K562 (cell line): ENCODE data around the gene SAMD14. TPM values are rescaled to one million over a fixed set of nuclear protein-coding genes. Genes with fewer than 3 reads are reported as not detected.

Experiments used
- ATF1 ChIP-seq, 2 experiments: fragments of 450-650 bp in 1 of 2; IDR thresholded peaks; 2 replicates each; pipeline ENCODE4 v1.6.1; 2016; ENCODE audit warnings: missing compliant biosample characterization in 1 of 2, missing genetic modification characterization in 1 of 2
- BRD4 ChIP-seq: fragments of 200-600 bp; sonication (generic); IDR thresholded peaks from 2 replicates; pipeline ENCODE4 v1.6.1; 2017; ENCODE audit warnings: inconsistent platforms
- CTCF ChIP-seq, 3 experiments: IDR thresholded peaks in 2 of 3; conservative IDR thresholded peaks in 1 of 3; 2 replicates each; pipeline ENCODE4 v1.5.1; 2011 to 2012; ENCODE audit warnings: low read length in 3 of 3, mild to moderate bottlenecking in 3 of 3, control low read depth in 2 of 3, improper control_type of control experiment in 1 of 3, inconsistent platforms in 1 of 3, low read depth in 1 of 3, mixed read lengths in 1 of 3, moderate library complexity in 1 of 3; ENCODE audit not compliant: insufficient read depth in 2 of 3
- ETV5 ChIP-seq: sonication (generic); formaldehyde crosslinking; IDR thresholded peaks from 2 replicates; pipeline ENCODE4 v1.4.0; 2020; ENCODE audit warnings: low read depth, mild to moderate bottlenecking, missing genetic modification reagents
- GABPB1 ChIP-seq: sonication (generic); formaldehyde crosslinking; IDR thresholded peaks from 2 replicates; pipeline ENCODE4 v1.8.0; 2022; ENCODE audit warnings: mild to moderate bottlenecking, missing genetic modification reagents
- HNRNPUL1 ChIP-seq: fragments of 200-400 bp; formaldehyde crosslinking; IDR thresholded peaks from 2 replicates; pipeline ENCODE4 v1.6.1; 2017; ENCODE audit warnings: low read length
- L3MBTL2 ChIP-seq: fragments of 450-650 bp; IDR thresholded peaks from 2 replicates; pipeline ENCODE4 v1.6.1; 2016; ENCODE audit warnings: mild to moderate bottlenecking, moderate library complexity
- NFYB ChIP-seq: IDR thresholded peaks from 2 replicates; pipeline ENCODE4 v1.6.1; 2011; ENCODE audit warnings: mild to moderate bottlenecking, moderate library complexity; ENCODE audit not compliant: insufficient read length; ENCODE audit errors: extremely low read depth
- POLR3G ChIP-seq: IDR thresholded peaks from 2 replicates; pipeline ENCODE4 v1.6.1; 2011; ENCODE audit not compliant: insufficient read length, insufficient replicate concordance; ENCODE audit errors: extremely low read depth
- RFX5 ChIP-seq: IDR thresholded peaks from 2 replicates; pipeline ENCODE4 v1.6.1; 2011; ENCODE audit warnings: low read depth, mild to moderate bottlenecking, improper control_type of control experiment, low read length
- SETDB1 ChIP-seq: IDR thresholded peaks from one replicate; pipeline ENCODE4 v1.6.1; 2012; ENCODE audit warnings: low read length, control low read depth, inconsistent platforms
- SP2 ChIP-seq: IDR thresholded peaks from 2 replicates; pipeline ENCODE4 v1.6.1; 2011; ENCODE audit warnings: mild to moderate bottlenecking, low read depth, low read length, moderate library complexity; ENCODE audit not compliant: poor library complexity, severe bottlenecking; ENCODE audit errors: extremely low read depth
- U2AF2 ChIP-seq: fragments of 200-400 bp; formaldehyde crosslinking; optimal IDR thresholded peaks from 2 replicates; pipeline ENCODE3; 2017; ENCODE audit warnings: low read depth, mild to moderate bottlenecking, low read length
- YY1 ChIP-seq, 3 experiments: IDR thresholded peaks; 2 replicates each; pipeline ENCODE4 v1.6.1; 2011; ENCODE audit warnings: low read length in 2 of 3, mild to moderate bottlenecking in 2 of 3, moderate library complexity in 2 of 3, borderline replicate concordance in 1 of 3, control low read depth in 1 of 3, low read depth in 1 of 3; ENCODE audit not compliant: insufficient read depth in 3 of 3, insufficient replicate concordance in 2 of 3, control insufficient read depth in 1 of 3, insufficient read length in 1 of 3; ENCODE audit errors: extremely low read depth in 1 of 3
- ZFX ChIP-seq: sonication (generic); formaldehyde crosslinking; IDR thresholded peaks from 2 replicates; pipeline ENCODE4 v1.8.0; 2022; ENCODE audit warnings: mild to moderate bottlenecking, missing genetic modification reagents, moderate library complexity
- ZNF12 ChIP-seq: sonication (generic); formaldehyde crosslinking; IDR thresholded peaks from 2 replicates; pipeline ENCODE4 v1.4.0; 2020; ENCODE audit warnings: mild to moderate bottlenecking, missing genetic modification reagents
- polyA plus RNA-seq, 8 experiments: library from polyadenylated mRNA; depleted of rRNA in 4 of 8; stranded (reverse) in 5 of 8; unstranded in 3 of 8; fragments of >200 nt; fragmentation: Nextera tagmentation in 2 of 8; fragmentation: Illumina TruSeq in 1 of 8; extraction: Ambion mirVana in 2 of 8; extraction: Trizol in 1 of 8; gene quantifications; 2 replicates each; pipeline versions ENCODE4 v1.2.1 to v1.2.3, GENCODE V29; 2011 to 2014; ENCODE audit warnings: inconsistent platforms in 1 of 8, missing spikeins in 1 of 8
- total RNA-seq, 7 experiments: library from RNA; depleted of rRNA in 6 of 7; stranded (reverse); fragments of >200 nt in 6 of 7; fragmentation: Illumina TruSeq in 2 of 7; extraction: Trizol in 2 of 7; gene quantifications; 2 replicates each; pipeline versions ENCODE4 v1.2.1 to v1.2.3, GENCODE V29; 2011 to 2021; ENCODE audit warnings: low replicate concordance in 1 of 7
- TF ChIP-seq, protein P1 (sequence below): sonication (generic); formaldehyde crosslinking; IDR thresholded peaks from 2 replicates; pipeline ENCODE4 v1.8.0; 2022; ENCODE audit warnings: missing genetic modification reagents, mild to moderate bottlenecking, borderline replicate concordance
- TF ChIP-seq, protein P2 (sequence below): sonication (generic); formaldehyde crosslinking; IDR thresholded peaks from 2 replicates; pipeline ENCODE4 v1.5.0; 2020; ENCODE audit warnings: missing genetic modification reagents
- TF ChIP-seq, protein P3 (sequence below): fragments of 450-650 bp; IDR thresholded peaks from 2 replicates; pipeline ENCODE4 v1.6.1; 2016; ENCODE audit warnings: low read depth, mild to moderate bottlenecking, moderate library complexity
- TF ChIP-seq, protein P4 (sequence below): sonication (generic); formaldehyde crosslinking; IDR thresholded peaks from 2 replicates; pipeline ENCODE4 v1.8.0; 2023; ENCODE audit warnings: mild to moderate bottlenecking, missing genetic modification reagents

Gene SAMD14
- total and polyA plus RNA-seq, 9 of the 15 experiments (the other 6 are each of a cell fraction or from before 2014, with no cell fraction given), result 0.04 to 0.07 TPM; not detected in 7

DNA sequence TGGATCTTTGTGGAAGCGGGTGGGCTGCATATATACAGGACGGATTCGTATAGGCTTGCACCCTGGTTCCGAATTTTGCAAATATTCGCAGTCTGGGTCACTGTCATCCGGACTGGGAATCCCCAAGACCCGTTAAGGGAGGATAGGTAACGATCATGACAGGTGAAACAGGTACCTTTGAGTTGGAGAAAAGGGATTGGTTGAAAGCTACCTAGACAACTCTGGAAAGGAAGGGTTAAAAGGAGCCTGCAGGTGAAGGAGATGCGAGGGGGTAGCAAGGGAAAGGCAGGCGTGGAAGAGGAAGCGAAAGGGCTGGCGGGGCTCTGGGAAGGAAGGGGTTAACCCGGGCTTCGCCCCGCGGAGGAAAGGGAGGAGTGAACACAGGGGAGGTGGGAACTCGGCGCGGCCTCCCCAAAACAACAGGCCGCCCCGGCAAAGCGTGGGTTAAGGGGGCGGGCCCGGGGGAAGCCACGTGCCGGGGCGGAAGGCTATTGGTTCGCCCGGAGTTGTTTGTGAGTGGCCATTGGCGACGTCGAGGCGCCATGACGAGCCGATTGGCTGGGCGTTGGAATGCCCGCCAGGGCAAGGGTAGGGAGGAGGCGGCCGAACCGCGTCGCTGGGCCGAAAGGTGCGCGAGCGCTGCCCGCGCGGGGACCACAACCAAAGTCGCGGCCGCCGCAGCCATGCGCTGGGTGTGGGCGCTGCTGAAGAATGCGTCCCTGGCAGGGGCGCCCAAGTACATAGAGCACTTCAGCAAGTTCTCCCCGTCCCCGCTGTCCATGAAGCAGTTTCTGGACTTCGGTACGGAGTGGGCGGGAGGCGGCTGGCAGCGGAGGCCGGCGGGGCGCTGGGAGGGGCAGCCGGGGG, 35.0 kb downstream of the SAMD14 start, which contains the start of gene PDK2 (continued):
- TF ChIP-seq, protein P1, sequence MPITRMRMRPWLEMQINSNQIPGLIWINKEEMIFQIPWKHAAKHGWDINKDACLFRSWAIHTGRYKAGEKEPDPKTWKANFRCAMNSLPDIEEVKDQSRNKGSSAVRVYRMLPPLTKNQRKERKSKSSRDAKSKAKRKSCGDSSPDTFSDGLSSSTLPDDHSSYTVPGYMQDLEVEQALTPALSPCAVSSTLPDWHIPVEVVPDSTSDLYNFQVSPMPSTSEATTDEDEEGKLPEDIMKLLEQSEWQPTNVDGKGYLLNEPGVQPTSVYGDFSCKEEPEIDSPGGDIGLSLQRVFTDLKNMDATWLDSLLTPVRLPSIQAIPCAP (CRISPR knock-in tag), result no peak
- TF ChIP-seq, protein P2, sequence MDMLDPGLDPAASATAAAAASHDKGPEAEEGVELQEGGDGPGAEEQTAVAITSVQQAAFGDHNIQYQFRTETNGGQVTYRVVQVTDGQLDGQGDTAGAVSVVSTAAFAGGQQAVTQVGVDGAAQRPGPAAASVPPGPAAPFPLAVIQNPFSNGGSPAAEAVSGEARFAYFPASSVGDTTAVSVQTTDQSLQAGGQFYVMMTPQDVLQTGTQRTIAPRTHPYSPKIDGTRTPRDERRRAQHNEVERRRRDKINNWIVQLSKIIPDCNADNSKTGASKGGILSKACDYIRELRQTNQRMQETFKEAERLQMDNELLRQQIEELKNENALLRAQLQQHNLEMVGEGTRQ (CRISPR knock-in tag), result peak; percentile 96
- TF ChIP-seq L3MBTL2 (peak; percentile 95), ETV5 (0 out of 2 replicates have a peak, but pooled peaks have one; percentile 34), BRD4 (no peak), SETDB1 (no peak), POLR3G (no peak), HNRNPUL1 (no peak), ZFX (peak; percentile 29; the same call in 1 of the 2 replicates), SP2 (peak; percentile 46), YY1 (IDR thresholded peaks at IDR 0.05; ENCODE audit: borderline replicate concordance in 1 of 3, control insufficient read depth in 1 of 3, extremely low read depth in 1 of 3, insufficient read depth in 3 of 3, insufficient read length in 1 of 3, insufficient replicate concordance in 2 of 3, low read depth in 1 of 3, low read length in 2 of 3) (peak in 2 of 3 experiments; percentile 59 to 70), CTCF (IDR thresholded peaks at IDR 0.05 in 2 of 3, conservative IDR thresholded peaks at IDR 0.05 in 1 of 3; ENCODE audit: insufficient read depth in 2 of 3, low read depth in 1 of 3, low read length in 3 of 3) (no peak), U2AF2 (no peak), NFYB (peak; percentile 80), ATF1 (CRISPR knock-in tag; IDR thresholded peaks at IDR 0.05) (no peak), ATF1 (tag; IDR thresholded peaks at IDR 0.05) (peak; percentile 33), RFX5 (no peak), GABPB1 (0 out of 2 replicates have a peak, but pooled peaks have one; percentile 40), ZNF12 (CRISPR knock-in tag) (0 out of 2 replicates have a peak, but pooled peaks have one; percentile 33)
- TF ChIP-seq, protein P3, sequence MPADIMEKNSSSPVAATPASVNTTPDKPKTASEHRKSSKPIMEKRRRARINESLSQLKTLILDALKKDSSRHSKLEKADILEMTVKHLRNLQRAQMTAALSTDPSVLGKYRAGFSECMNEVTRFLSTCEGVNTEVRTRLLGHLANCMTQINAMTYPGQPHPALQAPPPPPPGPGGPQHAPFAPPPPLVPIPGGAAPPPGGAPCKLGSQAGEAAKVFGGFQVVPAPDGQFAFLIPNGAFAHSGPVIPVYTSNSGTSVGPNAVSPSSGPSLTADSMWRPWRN, result 0 out of 2 replicates have a peak, but pooled peaks have one; percentile 58
- TF ChIP-seq, protein P4, sequence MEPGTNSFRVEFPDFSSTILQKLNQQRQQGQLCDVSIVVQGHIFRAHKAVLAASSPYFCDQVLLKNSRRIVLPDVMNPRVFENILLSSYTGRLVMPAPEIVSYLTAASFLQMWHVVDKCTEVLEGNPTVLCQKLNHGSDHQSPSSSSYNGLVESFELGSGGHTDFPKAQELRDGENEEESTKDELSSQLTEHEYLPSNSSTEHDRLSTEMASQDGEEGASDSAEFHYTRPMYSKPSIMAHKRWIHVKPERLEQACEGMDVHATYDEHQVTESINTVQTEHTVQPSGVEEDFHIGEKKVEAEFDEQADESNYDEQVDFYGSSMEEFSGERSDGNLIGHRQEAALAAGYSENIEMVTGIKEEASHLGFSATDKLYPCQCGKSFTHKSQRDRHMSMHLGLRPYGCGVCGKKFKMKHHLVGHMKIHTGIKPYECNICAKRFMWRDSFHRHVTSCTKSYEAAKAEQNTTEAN (CRISPR knock-in tag), result 0 out of 2 replicates have a peak, but pooled peaks have one; percentile 20
